Kidney (tissue), 14 donors: ENCODE measurements around the gene TMEM86A. TPM values are rescaled to one million over a fixed set of nuclear protein-coding genes. Genes with fewer than 3 reads are reported as not detected.

Experiments
- DNase-seq, 5 donors: peaks; one replicate each; pipeline ENCODE4 v3.0.0-alpha.2; 2013 to 2020
- FAIRE-seq: peaks from 2 replicates; lab custom pipeline; 2012; peaks lifted over from hg19 to GRCh38; lab: Jason Lieb, UNC
- H3K27ac ChIP-seq, 2 donors: one replicate each; pipeline ENCODE4 v1.7.0; 2013; ENCODE audit warnings: low read depth in 2 of 2, low read length in 2 of 2, inconsistent platforms in 1 of 2
- H3K27me3 ChIP-seq: one replicate; pipeline ENCODE4 v1.7.1; 2013; ENCODE audit warnings: low read length, inconsistent platforms; ENCODE audit not compliant: control insufficient read depth, insufficient read depth
- H3K36me3 ChIP-seq, 3 donors: one replicate each; pipeline versions ENCODE4 v1.7.0 to v1.7.1; 2013; ENCODE audit warnings: low read length in 3 of 3, control low read depth in 1 of 3, inconsistent platforms in 1 of 3; ENCODE audit not compliant: insufficient read depth in 3 of 3, control insufficient read depth in 2 of 3
- H3K4me1 ChIP-seq, 3 donors: one replicate each; pipeline versions ENCODE4 v1.7.0 to v1.7.1; 2013; ENCODE audit warnings: low read length in 3 of 3, inconsistent platforms in 1 of 3, low read depth in 1 of 3; ENCODE audit not compliant: control insufficient read depth in 2 of 3, insufficient read depth in 2 of 3
- H3K4me3 ChIP-seq, 3 donors: one replicate each; pipeline versions ENCODE4 v1.7.0 to v1.8.1; 2013; ENCODE audit warnings: low read length in 3 of 3, control low read depth in 1 of 3, inconsistent platforms in 1 of 3
- H3K9ac ChIP-seq, 3 donors: one replicate each; pipeline versions ENCODE4 v1.7.0 to v1.7.1; 2013; ENCODE audit warnings: low read length in 3 of 3, control low read depth in 1 of 3, inconsistent platforms in 1 of 3
- H3K9me3 ChIP-seq, 3 donors: one replicate each; pipeline versions ENCODE4 v1.7.0 to v1.7.1; 2013; ENCODE audit warnings: low read length in 3 of 3, control low read depth in 1 of 3, inconsistent platforms in 1 of 3; ENCODE audit not compliant: control insufficient read depth in 2 of 3, insufficient read depth in 1 of 3
- intact Hi-C: fragments of 100-400 bp; cut with DNase I; formaldehyde crosslinking; loops from one replicate; pipeline ENCODE4 v1.11.1; 2022
- polyA plus RNA-seq: library from polyadenylated mRNA; stranded (reverse); fragments of 350-450 nt; fragmentation: Illumina TruSeq; extraction: RNeasy Lipid Tissue Mini Kit (QIAGEN cat#74804); gene quantifications from one replicate; pipeline ENCODE4 v1.2.3, GENCODE V29; 2014; ENCODE audit warnings: low read depth, low replicate concordance; ENCODE audit not compliant: insufficient read depth
- total RNA-seq: library from RNA; stranded (reverse); fragmentation: NEBNext Ultra II Directional; extraction: Animal tissue kit (Norgen Biotek cat#: 25700); gene quantifications from one replicate; pipeline ENCODE4 v1.2.1, GENCODE V29; 2021
- TF ChIP-seq, protein P1 (sequence below): IDR thresholded peaks from 3 replicates; pipeline ENCODE4 v1.5.1; 2012; ENCODE audit warnings: mild to moderate bottlenecking, moderate library complexity, borderline replicate concordance; ENCODE audit not compliant: insufficient read depth; ENCODE audit errors: extremely low read depth
- donor health status: control.
- donor health status: control.
- donor health status: control.
- donor health status: control.
- donor health status: control.
- donor health status: DM: yes; HTN: yes; CAD: no.
- donor health status: Normal renal cell carcinoma (clear cell type).

Gene TMEM86A
- total and polyA plus RNA-seq, 2 donors from 2014 or later, result 7.4 to 17.1 TPM

DNA sequence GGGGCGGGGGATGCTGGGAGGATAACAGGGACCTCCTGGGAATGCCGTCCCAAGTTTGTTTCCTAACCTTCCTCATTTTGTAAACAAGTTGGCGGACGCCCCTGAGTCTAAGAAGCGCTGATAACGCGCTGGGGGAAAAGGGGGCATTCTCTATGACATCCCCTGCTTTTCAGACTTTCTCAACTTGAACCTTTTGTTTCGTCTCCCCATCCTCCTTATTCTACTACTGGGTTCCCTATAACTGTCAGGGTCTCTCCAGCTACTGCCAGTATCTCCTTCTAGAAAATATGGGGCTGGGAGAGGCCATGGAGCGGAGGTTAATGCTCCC, 654 bp downstream of the TMEM86A start:
- H3K4me1 ChIP-seq, result peaks cover 0 to 33% (median 4%) of the 10 kb centered on the region in 3 donors
- TF ChIP-seq, protein P1, sequence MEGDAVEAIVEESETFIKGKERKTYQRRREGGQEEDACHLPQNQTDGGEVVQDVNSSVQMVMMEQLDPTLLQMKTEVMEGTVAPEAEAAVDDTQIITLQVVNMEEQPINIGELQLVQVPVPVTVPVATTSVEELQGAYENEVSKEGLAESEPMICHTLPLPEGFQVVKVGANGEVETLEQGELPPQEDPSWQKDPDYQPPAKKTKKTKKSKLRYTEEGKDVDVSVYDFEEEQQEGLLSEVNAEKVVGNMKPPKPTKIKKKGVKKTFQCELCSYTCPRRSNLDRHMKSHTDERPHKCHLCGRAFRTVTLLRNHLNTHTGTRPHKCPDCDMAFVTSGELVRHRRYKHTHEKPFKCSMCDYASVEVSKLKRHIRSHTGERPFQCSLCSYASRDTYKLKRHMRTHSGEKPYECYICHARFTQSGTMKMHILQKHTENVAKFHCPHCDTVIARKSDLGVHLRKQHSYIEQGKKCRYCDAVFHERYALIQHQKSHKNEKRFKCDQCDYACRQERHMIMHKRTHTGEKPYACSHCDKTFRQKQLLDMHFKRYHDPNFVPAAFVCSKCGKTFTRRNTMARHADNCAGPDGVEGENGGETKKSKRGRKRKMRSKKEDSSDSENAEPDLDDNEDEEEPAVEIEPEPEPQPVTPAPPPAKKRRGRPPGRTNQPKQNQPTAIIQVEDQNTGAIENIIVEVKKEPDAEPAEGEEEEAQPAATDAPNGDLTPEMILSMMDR, result no peak
- H3K9me3 ChIP-seq, result no peaks in the 10 kb centered on the region
- peak overlapping the region; percentile 64 to 77 (median 69) for H3K4me3 ChIP-seq
- FAIRE-seq (no peak), DNase-seq (no peak)
- peak overlapping the region; percentile 74 to 88 for H3K27ac ChIP-seq
- H3K9ac ChIP-seq, result peak overlapping the region in 2 of 3 donors; percentile 65 to 79
- intact Hi-C loops, result no loop called here
- H3K27me3 ChIP-seq, result no peaks in the 10 kb centered on the region
- H3K36me3 ChIP-seq, result no peaks in the 10 kb centered on the region

GRCh38 chr11:18699848-18700261, 1.3 kb downstream of the TMEM86A start:
- Histone ChIP-seq H3K9ac (peak overlapping the region in 2 of 3 donors; percentile 65 to 79), H3K4me3 (peak overlapping the region; percentile 30 to 77 (median 64)), H3K27me3 (no peaks in the 10 kb centered on the region), H3K9me3 (no peaks in the 10 kb centered on the region), H3K27ac (peak overlapping the region; percentile 74 to 88), H3K36me3 (no peaks in the 10 kb centered on the region), H3K4me1 (peaks cover 0 to 34% (median 4%) of the 10 kb centered on the region in 3 donors)
- TF ChIP-seq, protein P1, result no peak
- intact Hi-C loops, result no loop called here
- DNase-seq (peak in 4 of 5 donors; percentile 38 to 85 (median 50)), FAIRE-seq (no peak)

DNA sequence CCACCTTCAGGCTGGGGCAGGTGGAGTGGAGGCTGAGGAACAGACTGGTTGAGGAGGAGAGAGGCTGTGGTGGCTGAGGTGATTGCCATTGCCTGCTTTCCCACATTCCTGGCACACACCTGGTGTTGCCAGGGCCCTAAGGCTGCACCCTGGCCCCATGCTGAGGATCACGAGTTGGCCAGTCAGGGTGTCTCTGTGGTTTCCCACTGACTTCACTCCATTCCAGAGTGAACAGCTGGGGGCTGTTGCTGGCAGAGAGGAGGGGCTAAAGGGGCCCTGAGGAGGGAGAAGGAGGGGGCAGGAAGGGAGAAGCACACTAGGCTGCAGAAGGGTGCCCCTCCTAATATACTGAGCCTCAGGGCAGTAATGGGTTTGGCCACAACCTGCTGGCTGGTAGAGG, 1.8 kb downstream of the TMEM86A start:
- peaks cover 0 to 38% (median 10%) of the 10 kb centered on the region in 3 donors for H3K4me1 ChIP-seq
- intact Hi-C loops, result no loop called here
- no peaks in the 10 kb centered on the region for H3K9me3 ChIP-seq
- DNase-seq, result peak in 3 of 5 donors; percentile 25 to 77 (median 76)
- H3K27me3 ChIP-seq, result no peaks in the 10 kb centered on the region
- peak overlapping the region; percentile 74 to 88 for H3K27ac ChIP-seq
- H3K9ac ChIP-seq, result peak overlapping the region in 1 of 3 donors; percentile 48
- H3K36me3 ChIP-seq, result no peaks in the 10 kb centered on the region
- TF ChIP-seq, protein P1, result no peak
- no peak for FAIRE-seq
- peak overlapping the region; percentile 20 to 77 (median 64) for H3K4me3 ChIP-seq

- FAIRE-seq, result no peak
- no peaks in the 10 kb centered on the region for H3K36me3 ChIP-seq
- TF ChIP-seq, protein P1, result no peak
- no peaks in the 10 kb centered on the region for H3K27me3 ChIP-seq
- peak overlapping the region in 1 of 3 donors; percentile 77 for H3K4me3 ChIP-seq
- peak overlapping the region in 1 of 3 donors; percentile 48 for H3K9ac ChIP-seq
- H3K9me3 ChIP-seq, result no peaks in the 10 kb centered on the region
- intact Hi-C loops, result no loop called here
- H3K4me1 ChIP-seq, result peaks cover 0 to 42% (median 14%) of the 10 kb centered on the region in 3 donors
- H3K27ac ChIP-seq, result peak overlapping the region; percentile 74 to 88
- DNase-seq, result no peak
Observed at GRCh38 chr11:18700872-18701271, 2.3 kb downstream of the TMEM86A start.
